ENCODE results near the gene PTCD2.

DNA sequence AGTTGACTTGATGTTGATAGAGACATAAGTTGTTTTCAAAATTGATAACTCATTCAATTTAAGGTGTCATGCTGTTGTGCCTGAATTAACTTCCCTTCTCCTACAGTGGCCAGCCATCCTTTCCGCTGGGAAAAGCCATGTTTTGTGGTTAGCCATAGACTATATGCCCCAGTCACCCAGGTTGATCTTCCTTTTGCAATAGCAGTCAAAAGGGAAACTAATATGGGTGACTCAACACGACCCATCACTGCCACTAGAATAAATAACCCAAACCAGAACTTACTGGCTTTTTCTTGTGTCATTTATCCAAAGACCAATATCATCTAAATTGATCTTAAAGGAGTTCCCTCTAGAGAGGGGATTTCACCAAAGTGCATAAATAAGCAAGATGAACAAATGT, 87.4 kb downstream of the PTCD2 start:
- no peak for TF ChIP-seq POLR2A (IDR thresholded peaks at IDR 0.05; ENCODE audit: control extremely low read depth in 1 of 2, low read depth in 2 of 2, low read length in 2 of 2)
- no peak for TF ChIP-seq JUN (IDR thresholded peaks at IDR 0.05; ENCODE audit: low read depth, low read length)
- TF ChIP-seq, protein P1, sequence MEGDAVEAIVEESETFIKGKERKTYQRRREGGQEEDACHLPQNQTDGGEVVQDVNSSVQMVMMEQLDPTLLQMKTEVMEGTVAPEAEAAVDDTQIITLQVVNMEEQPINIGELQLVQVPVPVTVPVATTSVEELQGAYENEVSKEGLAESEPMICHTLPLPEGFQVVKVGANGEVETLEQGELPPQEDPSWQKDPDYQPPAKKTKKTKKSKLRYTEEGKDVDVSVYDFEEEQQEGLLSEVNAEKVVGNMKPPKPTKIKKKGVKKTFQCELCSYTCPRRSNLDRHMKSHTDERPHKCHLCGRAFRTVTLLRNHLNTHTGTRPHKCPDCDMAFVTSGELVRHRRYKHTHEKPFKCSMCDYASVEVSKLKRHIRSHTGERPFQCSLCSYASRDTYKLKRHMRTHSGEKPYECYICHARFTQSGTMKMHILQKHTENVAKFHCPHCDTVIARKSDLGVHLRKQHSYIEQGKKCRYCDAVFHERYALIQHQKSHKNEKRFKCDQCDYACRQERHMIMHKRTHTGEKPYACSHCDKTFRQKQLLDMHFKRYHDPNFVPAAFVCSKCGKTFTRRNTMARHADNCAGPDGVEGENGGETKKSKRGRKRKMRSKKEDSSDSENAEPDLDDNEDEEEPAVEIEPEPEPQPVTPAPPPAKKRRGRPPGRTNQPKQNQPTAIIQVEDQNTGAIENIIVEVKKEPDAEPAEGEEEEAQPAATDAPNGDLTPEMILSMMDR (IDR thresholded peaks at IDR 0.05; ENCODE audit: control extremely low read depth in 1 of 3, insufficient read depth in 1 of 3, low read depth in 1 of 3, low read length in 3 of 3): no peak
- TF ChIP-seq POLR2AphosphoS5 (IDR thresholded peaks at IDR 0.05; ENCODE audit: low read depth, low read length): no peak
- TF ChIP-seq PHF8 (conservative IDR thresholded peaks at IDR 0.05; ENCODE audit: low read depth, low read length): no peak
- TF ChIP-seq, protein P2, sequence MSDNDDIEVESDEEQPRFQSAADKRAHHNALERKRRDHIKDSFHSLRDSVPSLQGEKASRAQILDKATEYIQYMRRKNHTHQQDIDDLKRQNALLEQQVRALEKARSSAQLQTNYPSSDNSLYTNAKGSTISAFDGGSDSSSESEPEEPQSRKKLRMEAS (IDR thresholded peaks at IDR 0.05): no peak
- TF ChIP-seq RAD21 (IDR thresholded peaks at IDR 0.05 in 1 of 2, conservative IDR thresholded peaks at IDR 0.05 in 1 of 2; ENCODE audit: low read depth in 2 of 2, low read length in 2 of 2): no peak
- TF ChIP-seq BRCA1 (IDR thresholded peaks at IDR 0.05; ENCODE audit: low read depth, low read length): no peak

Data from H1 (cell line).